ENCODE results near the gene COL18A1.

DNA sequence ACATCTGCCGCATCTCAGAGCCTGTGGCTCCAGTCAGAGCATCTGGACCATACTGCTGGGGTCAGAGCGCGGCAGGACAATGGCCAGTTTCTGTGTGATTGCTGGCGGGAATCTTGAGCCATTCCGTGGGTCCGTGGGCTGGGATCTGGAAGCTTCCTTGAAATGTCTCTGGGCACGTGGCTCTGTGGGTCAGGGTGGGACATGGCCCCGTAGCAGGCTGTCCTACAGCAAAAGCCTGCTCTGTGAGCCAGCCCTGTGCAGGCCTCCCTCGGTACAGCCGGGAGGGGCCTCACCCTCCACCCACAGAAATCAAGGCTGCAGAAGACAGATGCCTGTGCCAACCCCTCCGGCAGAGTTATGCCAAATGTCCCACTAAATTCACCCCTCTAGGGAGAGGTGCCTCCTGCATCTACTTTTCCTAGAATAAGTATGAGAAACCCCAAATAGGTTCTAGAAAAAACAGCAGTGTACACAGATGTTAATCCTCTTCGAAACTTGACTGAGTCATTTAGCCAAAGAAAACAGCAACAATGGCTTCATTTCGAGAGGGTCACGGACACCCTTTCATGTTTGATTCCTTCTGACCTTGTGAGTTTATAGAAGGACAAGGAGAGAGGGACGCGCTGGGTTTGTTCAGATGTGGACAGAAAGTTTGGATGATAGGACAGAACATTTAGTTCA lies 27.8 kb downstream of the COL18A1 start:
- TF ChIP-seq, protein P1, sequence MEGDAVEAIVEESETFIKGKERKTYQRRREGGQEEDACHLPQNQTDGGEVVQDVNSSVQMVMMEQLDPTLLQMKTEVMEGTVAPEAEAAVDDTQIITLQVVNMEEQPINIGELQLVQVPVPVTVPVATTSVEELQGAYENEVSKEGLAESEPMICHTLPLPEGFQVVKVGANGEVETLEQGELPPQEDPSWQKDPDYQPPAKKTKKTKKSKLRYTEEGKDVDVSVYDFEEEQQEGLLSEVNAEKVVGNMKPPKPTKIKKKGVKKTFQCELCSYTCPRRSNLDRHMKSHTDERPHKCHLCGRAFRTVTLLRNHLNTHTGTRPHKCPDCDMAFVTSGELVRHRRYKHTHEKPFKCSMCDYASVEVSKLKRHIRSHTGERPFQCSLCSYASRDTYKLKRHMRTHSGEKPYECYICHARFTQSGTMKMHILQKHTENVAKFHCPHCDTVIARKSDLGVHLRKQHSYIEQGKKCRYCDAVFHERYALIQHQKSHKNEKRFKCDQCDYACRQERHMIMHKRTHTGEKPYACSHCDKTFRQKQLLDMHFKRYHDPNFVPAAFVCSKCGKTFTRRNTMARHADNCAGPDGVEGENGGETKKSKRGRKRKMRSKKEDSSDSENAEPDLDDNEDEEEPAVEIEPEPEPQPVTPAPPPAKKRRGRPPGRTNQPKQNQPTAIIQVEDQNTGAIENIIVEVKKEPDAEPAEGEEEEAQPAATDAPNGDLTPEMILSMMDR (IDR thresholded peaks at IDR 0.05) = no peak
- TF ChIP-seq EZH2 (IDR thresholded peaks at IDR 0.05) = no peak
- TF ChIP-seq EZH2phosphoT487 (IDR thresholded peaks at IDR 0.05) = no peak
